Colonic mucosa (tissue), 4 donors: ENCODE results near the gene SCYGR1. TPM values are rescaled to one million over a fixed set of nuclear protein-coding genes. Genes with fewer than 3 reads are reported as not detected.
"Not testable (repeated sequence)": the region's sequence is repeated elsewhere in the genome, so short reads cannot be mapped to it uniquely, and the experiment has no call there.

Source experiments
- DNase-seq: peaks from one replicate; pipeline ENCODE4 v3.0.0-alpha.2; 2020
- H3K27ac ChIP-seq: fragments of 200-600 bp; one replicate; pipeline ENCODE4 v1.8.0; 2021
- H3K27me3 ChIP-seq: fragments of 200-600 bp; one replicate; pipeline ENCODE4 v1.8.0; 2021
- H3K36me3 ChIP-seq: fragments of 200-600 bp; one replicate; pipeline ENCODE4 v1.8.0; 2021
- H3K4me1 ChIP-seq: fragments of 200-600 bp; one replicate; pipeline ENCODE4 v1.8.0; 2021; ENCODE audit warnings: mild to moderate bottlenecking
- H3K4me3 ChIP-seq: fragments of 200-600 bp; one replicate; pipeline ENCODE4 v1.8.0; 2021
- H3K9ac ChIP-seq, 2 donors: one replicate each; pipeline ENCODE4 v1.7.0; 2013; ENCODE audit warnings: control low read depth in 2 of 2, low read depth in 2 of 2, low read length in 2 of 2
- H3K9me3 ChIP-seq: fragments of 200-600 bp; one replicate; pipeline ENCODE4 v1.8.0; 2021
- intact Hi-C: fragments of 100-400 bp; cut with DNase I; formaldehyde crosslinking; loops from one replicate; pipeline ENCODE4 v1.14.1; 2022
- total RNA-seq, 2 donors: library from RNA; stranded (reverse); fragmentation: NEBNext Ultra II Directional in 1 of 2; extraction: Animal tissue kit (Norgen Biotek cat#: 25700) in 1 of 2; gene quantifications; one replicate each; pipeline ENCODE4 v1.2.1, GENCODE V29; 2021
- TF ChIP-seq, protein P1 (sequence below): fragments of 200-600 bp; IDR thresholded peaks from one replicate; pipeline ENCODE4 v1.8.0; 2022; ENCODE audit warnings: antibody characterized with exemption, mild to moderate bottlenecking
- donor health status: healthy.
- donor health status: DM: no; HTN: no; CAD: no.
- donor health status: DM: no; HTN: no; CAD: no.

Gene SCYGR1
- total RNA-seq, 2 donors from 2014 or later, result not detected

DNA sequence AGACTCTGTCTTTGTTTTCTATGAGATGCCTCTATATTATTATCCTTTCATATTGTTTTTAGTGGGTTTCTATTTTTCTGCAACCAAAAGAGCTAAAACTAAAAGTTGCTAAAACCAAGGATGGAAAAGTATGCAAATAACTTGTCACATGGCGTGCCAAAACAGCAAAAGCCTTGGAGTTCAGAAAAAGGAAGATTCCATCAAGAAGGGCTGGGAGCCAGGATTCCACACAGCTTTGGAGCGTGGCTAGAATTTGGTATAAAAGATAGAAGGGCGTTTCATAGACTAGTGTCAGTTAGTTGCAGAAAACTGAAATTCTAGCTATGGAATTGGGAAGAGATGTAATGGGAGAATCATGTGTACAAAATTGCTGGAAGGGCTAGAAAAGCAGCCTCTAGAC lies 4.1 kb downstream of the SCYGR1 start:
- Histone ChIP-seq H3K4me1 (no peaks in the 10 kb centered on the region), H3K27ac (no peak overlapping the region), H3K36me3 (no peaks in the 10 kb centered on the region), H3K27me3 (no peaks in the 10 kb centered on the region), H3K4me3 (no peak overlapping the region), H3K9ac (no peak overlapping the region), H3K9me3 (no peaks in the 10 kb centered on the region)
- intact Hi-C loops, result no loop called here
- TF ChIP-seq, protein P1, sequence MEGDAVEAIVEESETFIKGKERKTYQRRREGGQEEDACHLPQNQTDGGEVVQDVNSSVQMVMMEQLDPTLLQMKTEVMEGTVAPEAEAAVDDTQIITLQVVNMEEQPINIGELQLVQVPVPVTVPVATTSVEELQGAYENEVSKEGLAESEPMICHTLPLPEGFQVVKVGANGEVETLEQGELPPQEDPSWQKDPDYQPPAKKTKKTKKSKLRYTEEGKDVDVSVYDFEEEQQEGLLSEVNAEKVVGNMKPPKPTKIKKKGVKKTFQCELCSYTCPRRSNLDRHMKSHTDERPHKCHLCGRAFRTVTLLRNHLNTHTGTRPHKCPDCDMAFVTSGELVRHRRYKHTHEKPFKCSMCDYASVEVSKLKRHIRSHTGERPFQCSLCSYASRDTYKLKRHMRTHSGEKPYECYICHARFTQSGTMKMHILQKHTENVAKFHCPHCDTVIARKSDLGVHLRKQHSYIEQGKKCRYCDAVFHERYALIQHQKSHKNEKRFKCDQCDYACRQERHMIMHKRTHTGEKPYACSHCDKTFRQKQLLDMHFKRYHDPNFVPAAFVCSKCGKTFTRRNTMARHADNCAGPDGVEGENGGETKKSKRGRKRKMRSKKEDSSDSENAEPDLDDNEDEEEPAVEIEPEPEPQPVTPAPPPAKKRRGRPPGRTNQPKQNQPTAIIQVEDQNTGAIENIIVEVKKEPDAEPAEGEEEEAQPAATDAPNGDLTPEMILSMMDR, result no peak
- DNase-seq, result no peak

DNA sequence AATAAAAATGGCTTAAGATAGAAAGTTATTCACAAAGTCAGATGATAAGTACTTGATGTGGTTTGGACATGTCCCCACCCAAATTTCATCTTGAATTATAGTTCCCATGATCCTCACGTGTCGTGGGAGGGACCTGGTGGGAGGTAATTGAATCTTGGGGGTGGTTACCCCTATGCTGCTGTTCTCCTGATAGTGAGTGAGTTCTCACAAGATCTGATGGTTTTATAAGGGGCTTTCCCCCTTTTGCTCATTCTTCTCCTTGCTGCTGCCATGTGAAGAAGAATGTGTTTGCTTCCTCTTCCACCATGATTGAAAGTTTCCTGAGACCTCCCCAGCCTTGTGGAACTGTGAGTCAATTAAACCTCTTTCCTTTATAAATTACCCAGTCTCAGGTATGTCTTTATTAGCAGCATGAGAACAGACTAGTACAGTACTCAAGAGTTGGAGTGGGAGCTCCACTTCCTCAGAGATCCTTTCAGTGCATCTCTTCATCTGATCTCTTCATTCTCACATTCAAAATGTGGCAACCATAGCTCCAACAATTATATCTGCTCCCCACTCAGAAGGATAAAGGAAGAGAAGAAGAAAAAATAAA lies 5.4 kb downstream of the SCYGR1 start:
- H3K4me1 ChIP-seq, H3K36me3 ChIP-seq, H3K27ac ChIP-seq, DNase-seq, H3K4me3 ChIP-seq, H3K9me3 ChIP-seq, intact Hi-C loops, H3K9ac ChIP-seq, H3K27me3 ChIP-seq: not testable (repeated sequence)

DNA sequence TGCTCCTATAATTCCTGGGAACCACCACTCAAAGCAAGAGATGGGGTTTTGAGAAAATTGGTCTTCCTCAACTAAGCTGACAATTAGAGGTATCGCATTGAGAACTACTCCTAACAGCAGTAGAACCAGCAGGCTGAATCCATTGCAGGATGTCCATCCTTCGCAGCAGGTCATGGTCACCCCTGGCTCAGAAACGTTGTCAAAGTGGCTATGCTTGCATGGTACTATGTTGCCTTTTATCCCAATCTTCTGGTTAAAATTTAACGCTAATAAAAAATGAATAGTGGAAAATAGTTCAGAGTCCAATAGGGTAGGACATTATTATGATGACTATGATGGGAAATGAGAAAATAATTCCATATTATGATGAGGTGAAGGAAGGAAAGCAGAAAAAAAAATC lies 8.7 kb downstream of the SCYGR1 start, which contains the start of gene TM4SF20:
TM4SF20 (minus strand) TSS at position 212 of the 400 bp plus-strand sequence; CDS start at position 174, 38 bp downstream.
- Histone ChIP-seq H3K4me1 (no peaks in the 10 kb centered on the region), H3K9me3 (no peaks in the 10 kb centered on the region), H3K27ac (no peak within 1 kb of the TSS), H3K9ac (no peak within 1 kb of the TSS), H3K36me3 (no peaks in the 10 kb centered on the region), H3K4me3 (no peak within 1 kb of the TSS), H3K27me3 (no peaks in the 10 kb centered on the region)
- peak; percentile 36 for DNase-seq
- TF ChIP-seq, protein P1, result no peak
- intact Hi-C loops, result no loop called here

DNA sequence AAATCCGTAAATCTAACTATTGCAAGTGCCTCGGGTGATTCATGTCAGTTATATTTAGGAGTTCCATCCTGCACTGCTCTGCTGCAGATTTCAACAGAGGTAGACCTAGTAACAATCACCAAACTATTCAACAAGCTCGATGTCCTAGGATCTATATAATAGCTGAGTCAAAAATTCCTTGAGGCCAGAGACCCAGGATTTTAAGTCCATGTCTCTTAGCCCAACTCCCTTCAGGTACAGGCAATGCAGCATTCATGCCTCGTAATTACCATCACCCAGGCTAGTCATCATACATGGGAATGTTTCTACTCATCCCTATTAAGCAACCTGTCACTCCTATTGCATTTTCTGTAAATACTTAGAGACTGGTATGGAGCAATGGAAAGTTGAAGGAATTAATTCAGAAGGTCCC lies 9.4 kb downstream of the SCYGR1 start:
- Histone ChIP-seq H3K9ac (no peak overlapping the region), H3K9me3 (no peaks in the 10 kb centered on the region), H3K4me1 (no peaks in the 10 kb centered on the region), H3K4me3 (no peak overlapping the region), H3K27ac (no peak overlapping the region), H3K27me3 (no peaks in the 10 kb centered on the region), H3K36me3 (no peaks in the 10 kb centered on the region)
- TF ChIP-seq, protein P1, result no peak
- intact Hi-C loops, result no loop called here
- DNase-seq, result no peak

DNA sequence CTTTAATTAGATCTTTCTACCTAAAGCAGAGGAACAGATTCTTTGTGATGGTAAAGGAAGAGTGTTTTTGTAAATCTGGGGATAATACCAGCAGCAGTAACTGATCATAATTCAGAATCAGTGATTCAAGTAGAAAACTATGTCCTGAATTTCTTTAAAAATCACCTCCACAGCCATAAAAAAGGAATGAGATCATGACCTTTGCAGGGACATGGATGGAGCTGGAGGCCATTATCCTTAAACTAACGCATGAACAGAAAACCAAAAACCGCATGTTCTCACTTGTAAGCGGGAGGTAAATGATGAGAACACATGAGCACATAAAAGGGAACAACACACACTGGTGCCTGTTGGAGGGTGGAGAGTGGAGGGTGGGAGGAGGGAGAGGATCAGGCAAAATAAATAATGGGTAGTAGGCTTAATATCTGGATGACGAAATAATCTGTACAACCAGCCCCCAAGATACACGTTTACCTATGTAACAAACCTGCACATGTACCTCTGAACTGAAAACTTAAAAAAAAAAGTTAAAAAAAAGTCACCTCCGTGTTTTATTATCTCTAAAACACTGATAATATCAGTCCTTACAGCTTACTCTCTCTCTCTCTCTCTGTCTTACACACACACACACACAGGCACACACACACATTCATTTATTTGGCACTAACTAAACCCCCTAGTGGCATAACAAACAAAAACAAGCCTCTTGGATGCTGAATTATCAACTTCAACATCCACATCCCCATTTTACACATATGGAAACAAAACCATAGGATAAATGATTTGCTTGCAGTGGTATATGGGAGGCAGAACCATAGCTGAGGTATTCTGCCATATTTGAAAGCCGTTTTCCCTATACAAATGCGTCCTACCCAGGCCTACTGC lies 10.0 kb downstream of the SCYGR1 start:
- Histone ChIP-seq H3K4me3 (no peak overlapping the region), H3K27ac (no peak overlapping the region)
- intact Hi-C loops, result no loop called here

More for the DNA sequence above, 10.0 kb downstream of the SCYGR1 start:
- H3K9me3 ChIP-seq, result no peaks in the 10 kb centered on the region
- no peak for DNase-seq
- no peaks in the 10 kb centered on the region for H3K4me1 ChIP-seq
- TF ChIP-seq, protein P1, result no peak
- no peaks in the 10 kb centered on the region for H3K36me3 ChIP-seq
- H3K9ac ChIP-seq, result no peak overlapping the region
- no peaks in the 10 kb centered on the region for H3K27me3 ChIP-seq
